Measurements from ENCODE around the gene PNMA5. TPM values are rescaled to one million over a fixed set of nuclear protein-coding genes. Genes with fewer than 3 reads are reported as not detected.
"Not testable (repeated sequence)": the region's sequence is repeated elsewhere in the genome, so short reads cannot be mapped to it uniquely, and the experiment has no call there.

The PNMA5 gene
- total RNA-seq, 1 experiment from 2014 or later: not detected

- Histone ChIP-seq H3K27ac (ENCODE audit: low read length) (no peak overlapping the region), H3K27me3 (ENCODE audit: low read length) (peaks cover 12% of the 10 kb centered on the region), H3K9me3 (ENCODE audit: low read length) (no peaks in the 10 kb centered on the region), H3K36me3 (ENCODE audit: low read depth, low read length) (no peaks in the 10 kb centered on the region), H4K20me1 (ENCODE audit: low read length) (no peaks in the 10 kb centered on the region), H3K9ac (ENCODE audit: low read length) (no peak overlapping the region), H3K4me1 (ENCODE audit: insufficient read depth, low read length) (no peaks in the 10 kb centered on the region), H3K4me2 (ENCODE audit: low read length) (no peak overlapping the region), H2AFZ (ENCODE audit: low read length) (no peak overlapping the region), H3K9me2 (replicated peaks; ENCODE audit: low read length) (no peaks in the 10 kb centered on the region), H3K4me3 (ENCODE audit: low read length) (no peak overlapping the region), H3F3A (ENCODE audit: low read length, unreplicated experiment) (no peaks in the 10 kb centered on the region), H3K79me2 (ENCODE audit: low read length) (no peaks in the 10 kb centered on the region)
- no TSS peak for BruUV-seq (replicated peaks)
- DNase-seq (no peak), ATAC-seq (no peak)
- no peak for TF ChIP-seq EZH2 (IDR thresholded peaks at IDR 0.05; ENCODE audit: low read length, unreplicated experiment)
- TF ChIP-seq EZH2phosphoT487 (IDR thresholded peaks at IDR 0.05; ENCODE audit: borderline replicate concordance, low read length): no peak
- no peak for TF ChIP-seq CTCF (conservative IDR thresholded peaks at IDR 0.05; ENCODE audit: low read depth, low read length)
- ChIA-PET CTCF (no interaction called here), POLR2A (ENCODE audit: unreplicated experiment) (no interaction called here)
- intact Hi-C loops (cut with micrococcal nuclease): no loop called here
Observed at GRCh38 chrX:153019166-153019565, 25.2 kb upstream of the PNMA5 start.

GRCh38 chrX:153017174-153017573 is 23.3 kb upstream of the PNMA5 start:
- H2AFZ ChIP-seq (ENCODE audit: low read length); H4K20me1 ChIP-seq (ENCODE audit: low read length); POLR2A ChIA-PET (ENCODE audit: unreplicated experiment); H3K36me3 ChIP-seq (ENCODE audit: low read depth, low read length); H3K27ac ChIP-seq (ENCODE audit: low read length); H3K9me3 ChIP-seq (ENCODE audit: low read length); intact Hi-C loops (cut with micrococcal nuclease); H3K79me2 ChIP-seq (ENCODE audit: low read length); H3K4me3 ChIP-seq (ENCODE audit: low read length); H3K9me2 ChIP-seq (replicated peaks; ENCODE audit: low read length); ATAC-seq; H3K4me2 ChIP-seq (ENCODE audit: low read length); H3K9ac ChIP-seq (ENCODE audit: low read length); H3F3A ChIP-seq (ENCODE audit: low read length, unreplicated experiment); DNase-seq; CTCF ChIA-PET; H3K4me1 ChIP-seq (ENCODE audit: insufficient read depth, low read length); BruUV-seq (replicated peaks): not testable (repeated sequence)
- H3K27me3 ChIP-seq (ENCODE audit: low read length): peaks cover 25% of the 10 kb centered on the region

GRCh38 chrX:153004780-153005179 is 10.9 kb upstream of the PNMA5 start:
- H3K4me2 ChIP-seq (ENCODE audit: low read length): no peak overlapping the region
- H3K27ac ChIP-seq (ENCODE audit: low read length): no peak overlapping the region
- intact Hi-C loops (cut with micrococcal nuclease): no loop called here
- no TSS peak for BruUV-seq (replicated peaks)
- no peak overlapping the region for H2AFZ ChIP-seq (ENCODE audit: low read length)
- H3K36me3 ChIP-seq (ENCODE audit: low read depth, low read length): no peaks in the 10 kb centered on the region
- H3F3A ChIP-seq (ENCODE audit: low read length, unreplicated experiment): no peaks in the 10 kb centered on the region
- no peaks in the 10 kb centered on the region for H3K4me1 ChIP-seq (ENCODE audit: insufficient read depth, low read length)
- POLR2A ChIA-PET (ENCODE audit: unreplicated experiment): no interaction called here
- no peaks in the 10 kb centered on the region for H3K79me2 ChIP-seq (ENCODE audit: low read length)
- H3K9me3 ChIP-seq (ENCODE audit: low read length): no peaks in the 10 kb centered on the region
- H3K27me3 ChIP-seq (ENCODE audit: low read length): peaks cover 5% of the 10 kb centered on the region; the same call in 1 of the 2 replicates
- TF ChIP-seq EZH2 (IDR thresholded peaks at IDR 0.05; ENCODE audit: low read length, unreplicated experiment): no peak
- no peak for TF ChIP-seq EZH2phosphoT487 (IDR thresholded peaks at IDR 0.05; ENCODE audit: borderline replicate concordance, low read length)
- no peak for TF ChIP-seq CTCF (conservative IDR thresholded peaks at IDR 0.05; ENCODE audit: low read depth, low read length)
- H3K4me3 ChIP-seq (ENCODE audit: low read length): no peak overlapping the region
- no peak for ATAC-seq
- no peak for DNase-seq
- CTCF ChIA-PET: no interaction called here
- no peak overlapping the region for H3K9ac ChIP-seq (ENCODE audit: low read length)
- no peaks in the 10 kb centered on the region for H3K9me2 ChIP-seq (replicated peaks; ENCODE audit: low read length)
- H4K20me1 ChIP-seq (ENCODE audit: low read length): no peaks in the 10 kb centered on the region

All from PC-3 (cell line).